Activated T-helper 17 cell treated with anti-CD3 and anti-CD28 coated beads, Interleukin-2, amount 50 U/mL, for 72 hours (primary cell): ENCODE data around the gene ZNF106. TPM values are rescaled to one million over a fixed set of nuclear protein-coding genes. Genes with fewer than 3 reads are reported as not detected.

Experiments used
- ATAC-seq: fragments of 150-1000 bp; cut with Tn5 transposase; replicated peaks from 2 replicates; pipeline ENCODE4 v1.10.0; 2021; ENCODE audit warnings: mild to moderate bottlenecking, moderate library complexity
- H3K27ac Mint-ChIP-seq: one replicate; pipeline ENCODE4 v1.8.0; 2022; ENCODE audit warnings: mixed read lengths
- H3K27me3 Mint-ChIP-seq: one replicate; pipeline ENCODE4 v1.8.0; 2022; ENCODE audit warnings: mixed read lengths
- H3K36me3 Mint-ChIP-seq: one replicate; pipeline ENCODE4 v1.8.0; 2022; ENCODE audit warnings: low read depth, mild to moderate bottlenecking, mixed read lengths
- H3K4me1 Mint-ChIP-seq: one replicate; pipeline ENCODE4 v1.8.0; 2022; ENCODE audit warnings: mixed read lengths
- H3K4me3 Mint-ChIP-seq: one replicate; pipeline ENCODE4 v1.8.0; 2022; ENCODE audit warnings: mild to moderate bottlenecking, mixed read lengths
- H3K9me3 Mint-ChIP-seq: one replicate; pipeline ENCODE4 v1.8.0; 2022; ENCODE audit warnings: mixed read lengths
- total RNA-seq, 2 donors: library from RNA; stranded (reverse); gene quantifications; one replicate each; pipeline ENCODE4 v1.2.3, GENCODE V29; 2022

Gene ZNF106
- total RNA-seq, 2 donors from 2014 or later, result 55.1 to 58.1 TPM

- no peak overlapping the region for H3K4me3 Mint-ChIP-seq
- peaks cover 9% of the 10 kb centered on the region for H3K36me3 Mint-ChIP-seq
- H3K9me3 Mint-ChIP-seq, result no peaks in the 10 kb centered on the region
- H3K27me3 Mint-ChIP-seq, result no peaks in the 10 kb centered on the region
- ATAC-seq, result peak; percentile 20
- H3K27ac Mint-ChIP-seq, result no peak overlapping the region
- H3K4me1 Mint-ChIP-seq, result peaks cover 6% of the 10 kb centered on the region
These were observed 85.0 kb downstream of the ZNF106 start for GRCh38 chr15:42405863-42406482.

- no peak for ATAC-seq
- Mint-ChIP-seq H3K27ac (no peak overlapping the region), H3K9me3 (no peaks in the 10 kb centered on the region), H3K4me3 (no peak overlapping the region), H3K27me3 (no peaks in the 10 kb centered on the region), H3K36me3 (peaks cover under 1% of the 10 kb centered on the region), H3K4me1 (peaks cover 6% of the 10 kb centered on the region)
These were observed 86.3 kb downstream of the ZNF106 start for GRCh38 chr15:42404461-42405235.

- peaks cover 6% of the 10 kb centered on the region for H3K4me1 Mint-ChIP-seq
- ATAC-seq, result no peak
- H3K4me3 Mint-ChIP-seq, result no peak overlapping the region
- peaks cover 6% of the 10 kb centered on the region for H3K36me3 Mint-ChIP-seq
- H3K27me3 Mint-ChIP-seq, result no peaks in the 10 kb centered on the region
- H3K9me3 Mint-ChIP-seq, result no peaks in the 10 kb centered on the region
- H3K27ac Mint-ChIP-seq, result peak overlapping the region; percentile 48
These were observed 87.6 kb downstream of the ZNF106 start for GRCh38 chr15:42403389-42403788.

- no peaks in the 10 kb centered on the region for H3K9me3 Mint-ChIP-seq
- peaks cover 6% of the 10 kb centered on the region for H3K36me3 Mint-ChIP-seq
- no peaks in the 10 kb centered on the region for H3K27me3 Mint-ChIP-seq
- no peak for ATAC-seq
- H3K4me3 Mint-ChIP-seq, result peak overlapping the region; percentile 50
- peaks cover 6% of the 10 kb centered on the region for H3K4me1 Mint-ChIP-seq
- peak overlapping the region; percentile 48 for H3K27ac Mint-ChIP-seq
These were observed 88.3 kb downstream of the ZNF106 start for GRCh38 chr15:42402455-42403205.

- Mint-ChIP-seq H3K27me3 (no peaks in the 10 kb centered on the region), H3K9me3 (no peaks in the 10 kb centered on the region), H3K36me3 (peaks cover 6% of the 10 kb centered on the region), H3K4me1 (peaks cover 6% of the 10 kb centered on the region), H3K27ac (peak overlapping the region; percentile 6), H3K4me3 (peak overlapping the region; percentile 50)
- ATAC-seq, result peak; percentile 74
These were observed 89.1 kb downstream of the ZNF106 start for GRCh38 chr15:42401544-42402454.

GRCh38 chr15:42395838-42396237 lies 95.1 kb downstream of the ZNF106 start:
- peaks cover 6% of the 10 kb centered on the region for H3K36me3 Mint-ChIP-seq
- no peak overlapping the region for H3K4me3 Mint-ChIP-seq
- ATAC-seq, result no peak

GRCh38 chr15:42394106-42394505 lies 96.8 kb downstream of the ZNF106 start:
- H3K9me3 Mint-ChIP-seq, result no peaks in the 10 kb centered on the region
- H3K4me1 Mint-ChIP-seq, result no peaks in the 10 kb centered on the region
- H3K4me3 Mint-ChIP-seq, result no peak overlapping the region
- H3K27ac Mint-ChIP-seq, result no peak overlapping the region
- H3K27me3 Mint-ChIP-seq, result no peaks in the 10 kb centered on the region
- ATAC-seq, result no peak
- peaks cover under 1% of the 10 kb centered on the region for H3K36me3 Mint-ChIP-seq

More at GRCh38 chr15:42395838-42396237, 95.1 kb downstream of the ZNF106 start:
- Mint-ChIP-seq H3K4me1 (no peaks in the 10 kb centered on the region), H3K9me3 (no peaks in the 10 kb centered on the region), H3K27ac (no peak overlapping the region), H3K27me3 (no peaks in the 10 kb centered on the region)

GRCh38 chr15:42392309-42393024 lies 98.5 kb downstream of the ZNF106 start:
- no peaks in the 10 kb centered on the region for H3K9me3 Mint-ChIP-seq
- H3K27ac Mint-ChIP-seq, result no peak overlapping the region

GRCh38 chr15:42387603-42388002 lies 103.3 kb downstream of the ZNF106 start:
- no peak overlapping the region for H3K27ac Mint-ChIP-seq
- peaks cover 6% of the 10 kb centered on the region for H3K36me3 Mint-ChIP-seq
- H3K9me3 Mint-ChIP-seq, result no peaks in the 10 kb centered on the region

More at GRCh38 chr15:42392309-42393024, 98.5 kb downstream of the ZNF106 start:
- no peaks in the 10 kb centered on the region for H3K27me3 Mint-ChIP-seq
- no peak overlapping the region for H3K4me3 Mint-ChIP-seq
- ATAC-seq, result no peak
- H3K4me1 Mint-ChIP-seq, result no peaks in the 10 kb centered on the region
- H3K36me3 Mint-ChIP-seq, result no peaks in the 10 kb centered on the region

GRCh38 chr15:42385980-42386700 lies 104.8 kb downstream of the ZNF106 start:
- no peaks in the 10 kb centered on the region for H3K9me3 Mint-ChIP-seq
- no peak for ATAC-seq
- no peaks in the 10 kb centered on the region for H3K27me3 Mint-ChIP-seq
- no peak overlapping the region for H3K4me3 Mint-ChIP-seq
- H3K36me3 Mint-ChIP-seq, result peaks cover 6% of the 10 kb centered on the region
- no peaks in the 10 kb centered on the region for H3K4me1 Mint-ChIP-seq
- no peak overlapping the region for H3K27ac Mint-ChIP-seq

More at GRCh38 chr15:42387603-42388002, 103.3 kb downstream of the ZNF106 start:
- no peaks in the 10 kb centered on the region for H3K4me1 Mint-ChIP-seq
- H3K4me3 Mint-ChIP-seq, result no peak overlapping the region
- no peak for ATAC-seq
- H3K27me3 Mint-ChIP-seq, result no peaks in the 10 kb centered on the region

GRCh38 chr15:42385206-42385979 lies 105.5 kb downstream of the ZNF106 start:
- peak; percentile 55 for ATAC-seq
- peaks cover 6% of the 10 kb centered on the region for H3K36me3 Mint-ChIP-seq
- H3K4me3 Mint-ChIP-seq, result no peak overlapping the region
- no peaks in the 10 kb centered on the region for H3K27me3 Mint-ChIP-seq
- H3K27ac Mint-ChIP-seq, result peak overlapping the region; percentile 20
- H3K9me3 Mint-ChIP-seq, result no peaks in the 10 kb centered on the region
- H3K4me1 Mint-ChIP-seq, result no peaks in the 10 kb centered on the region

GRCh38 chr15:42384597-42384996 lies 106.3 kb downstream of the ZNF106 start:
- Mint-ChIP-seq H3K27ac (peak overlapping the region; percentile 20), H3K27me3 (no peaks in the 10 kb centered on the region), H3K36me3 (peaks cover 6% of the 10 kb centered on the region), H3K9me3 (no peaks in the 10 kb centered on the region), H3K4me1 (no peaks in the 10 kb centered on the region), H3K4me3 (no peak overlapping the region)
- no peak for ATAC-seq
